WTC11 (cell line): ENCODE measurements around the gene KIF19. TPM values are rescaled to one million over a fixed set of nuclear protein-coding genes. Genes with fewer than 3 reads are reported as not detected.

Experiments used
- ATAC-seq: fragments of 200-7000 bp; cut with Tn5 transposase; 2 replicates; pipeline ENCODE4 v1.10.0; 2021; ENCODE audit warnings: mild to moderate bottlenecking, moderate library complexity
- CTCF ChIA-PET: fragments of 300-600 bp; sonication (Branson Sonifier 250); formaldehyde crosslinking; loops from one replicate; lab custom pipeline; 2021; ENCODE audit warnings: antibody characterized with exemption; lab: Charles Lee
- POLR2A ChIA-PET: fragments of 350-600 bp; sonication (Branson Sonifier 250); formaldehyde crosslinking; loops from one replicate; lab custom pipeline; 2021; ENCODE audit warnings: antibody characterized with exemption; lab: Charles Lee
- DNase-seq: peaks from one replicate; pipeline ENCODE4 v3.0.0; 2021; ENCODE audit warnings: low spot score
- H3K27ac Mint-ChIP-seq: 2 replicates; pipeline ENCODE4 v1.8.0; 2021; ENCODE audit warnings: mixed read lengths
- H3K27me3 Mint-ChIP-seq: 2 replicates; pipeline ENCODE4 v1.8.0; 2021; ENCODE audit warnings: low read depth, mild to moderate bottlenecking, moderate library complexity, mixed read lengths
- H3K36me3 Mint-ChIP-seq: 2 replicates; pipeline ENCODE4 v1.8.0; 2021; ENCODE audit warnings: mixed read lengths
- H3K4me1 Mint-ChIP-seq: 2 replicates; pipeline ENCODE4 v1.8.0; 2022; ENCODE audit warnings: mixed read lengths
- H3K4me3 Mint-ChIP-seq: 2 replicates; pipeline ENCODE4 v1.8.0; 2021; ENCODE audit warnings: mild to moderate bottlenecking, moderate library complexity, mixed read lengths
- H3K9me3 Mint-ChIP-seq: 2 replicates; pipeline ENCODE4 v1.8.0; 2021; ENCODE audit warnings: mixed read lengths
- AR ChIP-seq: fragments of 250-450 bp; sonication (Bioruptor Pico); IDR thresholded peaks from 2 replicates; pipeline ENCODE4 v1.9.0; 2021; ENCODE audit warnings: mild to moderate bottlenecking
- ATF1 ChIP-seq: sonication (generic); formaldehyde crosslinking; IDR thresholded peaks from 2 replicates; pipeline ENCODE4 v1.8.1; 2023; ENCODE audit warnings: mild to moderate bottlenecking, moderate library complexity, missing genetic modification reagents
- ATF3 ChIP-seq: sonication (generic); formaldehyde crosslinking; conservative IDR thresholded peaks from 2 replicates; pipeline ENCODE4 v1.8.1; 2022; ENCODE audit warnings: mild to moderate bottlenecking, missing genetic modification reagents
- CREB1 ChIP-seq: sonication (generic); formaldehyde crosslinking; IDR thresholded peaks from 2 replicates; pipeline ENCODE4 v1.8.0; 2023; ENCODE audit warnings: mild to moderate bottlenecking, missing genetic modification reagents
- CREM ChIP-seq: sonication (generic); formaldehyde crosslinking; IDR thresholded peaks from 2 replicates; pipeline ENCODE4 v1.8.1; 2022; ENCODE audit warnings: mild to moderate bottlenecking, missing genetic modification reagents, moderate library complexity
- HMGXB4 ChIP-seq: sonication (generic); formaldehyde crosslinking; IDR thresholded peaks from 2 replicates; pipeline ENCODE4 v1.8.1; 2023; ENCODE audit warnings: mild to moderate bottlenecking, moderate library complexity, missing genetic modification reagents
- IRF1 ChIP-seq: sonication (generic); formaldehyde crosslinking; IDR thresholded peaks from 2 replicates; pipeline ENCODE4 v1.8.0; 2023; ENCODE audit warnings: missing genetic modification reagents
- NR1H2 ChIP-seq: sonication (generic); formaldehyde crosslinking; IDR thresholded peaks from 2 replicates; pipeline ENCODE4 v1.9.0; 2021; ENCODE audit warnings: mild to moderate bottlenecking, moderate library complexity, missing genetic modification reagents
- STAT6 ChIP-seq: sonication (generic); formaldehyde crosslinking; conservative IDR thresholded peaks from 2 replicates; pipeline ENCODE4 v1.8.1; 2023; ENCODE audit warnings: mild to moderate bottlenecking, low read depth, missing genetic modification reagents, moderate library complexity
- USF1 ChIP-seq: sonication (generic); formaldehyde crosslinking; IDR thresholded peaks from 2 replicates; pipeline ENCODE4 v1.8.0; 2022; ENCODE audit warnings: mild to moderate bottlenecking, missing genetic modification reagents
- ZBTB43 ChIP-seq: sonication (generic); formaldehyde crosslinking; IDR thresholded peaks from 2 replicates; pipeline ENCODE4 v1.8.1; 2023; ENCODE audit warnings: mild to moderate bottlenecking, missing genetic modification reagents
- ZNF138 ChIP-seq: sonication (generic); formaldehyde crosslinking; conservative IDR thresholded peaks from 2 replicates; pipeline ENCODE4 v1.8.1; 2022; ENCODE audit warnings: mild to moderate bottlenecking, moderate library complexity, missing genetic modification reagents
- ZNF232 ChIP-seq: sonication (generic); formaldehyde crosslinking; IDR thresholded peaks from 2 replicates; pipeline ENCODE4 v1.8.0; 2022; ENCODE audit warnings: mild to moderate bottlenecking, missing genetic modification reagents
- ZNF532 ChIP-seq: fragments of 250-450 bp; sonication (Bioruptor Pico); IDR thresholded peaks from 2 replicates; pipeline ENCODE4 v1.9.0; 2021; ENCODE audit warnings: mild to moderate bottlenecking, borderline replicate concordance
- ZNF671 ChIP-seq: fragments of 250-450 bp; sonication (Bioruptor Pico); IDR thresholded peaks from 2 replicates; pipeline ENCODE4 v1.8.0; 2021; ENCODE audit warnings: mild to moderate bottlenecking
- total RNA-seq: library from RNA; stranded (reverse); gene quantifications from 3 replicates; pipeline ENCODE4 v1.2.3, GENCODE V29; 2021

The KIF19 gene
- total RNA-seq, 1 experiment from 2014 or later = 0.44 TPM

GRCh38 chr17:74307984-74308773 is 17.8 kb upstream of the KIF19 start:
- ChIA-PET CTCF (interaction anchor here (0.7 to 0.8 kb wide), 2 partner anchors 54 to 294 kb away, joined by 3 to 4 read pairs; partner anchors contain the start of gene BTBD17), POLR2A (no interaction called here)
- H3K4me3 Mint-ChIP-seq = no peak overlapping the region
- no peak overlapping the region for H3K27ac Mint-ChIP-seq
- peaks cover 6% of the 10 kb centered on the region for H3K9me3 Mint-ChIP-seq
- H3K36me3 Mint-ChIP-seq = peaks cover 4% of the 10 kb centered on the region; the same call in 1 of the 2 replicates
- H3K27me3 Mint-ChIP-seq = no peaks in the 10 kb centered on the region; the same call in 1 of the 2 replicates
- ATAC-seq (no peak), DNase-seq (no peak)
- no peak for TF ChIP-seq CREM (CRISPR knock-in tag)
- no peak for TF ChIP-seq HMGXB4
- no peak for TF ChIP-seq USF1 (CRISPR knock-in tag)
- no peak for TF ChIP-seq NR1H2
- no peak for TF ChIP-seq ZBTB43 (CRISPR knock-in tag)
- TF ChIP-seq ZNF532 (CRISPR knock-in tag) = no peak
- TF ChIP-seq STAT6 = no peak
- no peak for TF ChIP-seq ATF3
- TF ChIP-seq AR = no peak
- no peak for TF ChIP-seq ZNF671
- no peak for TF ChIP-seq ZNF232
- no peak for TF ChIP-seq IRF1 (CRISPR knock-in tag)
- no peak for TF ChIP-seq ZNF138 (CRISPR knock-in tag)
- TF ChIP-seq ATF1 (CRISPR knock-in tag) = no peak
- TF ChIP-seq CREB1 (CRISPR knock-in tag) = no peak
- no peaks in the 10 kb centered on the region for H3K4me1 Mint-ChIP-seq
